Fibroblast of the aortic adventitia (primary cell): Measurements from ENCODE around the gene CX3CL1. TPM values are rescaled to one million over a fixed set of nuclear protein-coding genes. Genes with fewer than 3 reads are reported as not detected.

Source experiments
- DNase-seq: peaks from one replicate; pipeline ENCODE4 v3.0.0-alpha.2; 2010; ENCODE audit warnings: low read depth
- H3K4me3 ChIP-seq: 2 replicates; pipeline ENCODE4 v1.5.1; 2011; ENCODE audit warnings: low read depth, mild to moderate bottlenecking, control low read depth, low read length, moderate library complexity
- CTCF ChIP-seq: IDR thresholded peaks from 2 replicates; pipeline ENCODE4 v1.5.1; 2011; ENCODE audit warnings: mild to moderate bottlenecking, low read length, control low read depth, inconsistent platforms; ENCODE audit not compliant: insufficient read depth
- total RNA-seq: library from RNA; depleted of rRNA; stranded (reverse); fragments of >200 nt; gene quantifications from 2 replicates; pipeline ENCODE4 v1.2.3, GENCODE V29; 2012; ENCODE audit warnings: low replicate concordance

CX3CL1 gene
- total RNA-seq, 1 donor = 0.18 TPM

GRCh38 chr16:57407521-57408353 lies 35.4 kb downstream of the CX3CL1 start:
- no peak overlapping the region for H3K4me3 ChIP-seq
- no peak for DNase-seq
- no peak for TF ChIP-seq CTCF

GRCh38 chr16:57409065-57409464 lies 36.8 kb downstream of the CX3CL1 start:
- no peak for TF ChIP-seq CTCF
- no peak for DNase-seq
- no peak overlapping the region for H3K4me3 ChIP-seq

GRCh38 chr16:57409870-57410587 lies 37.7 kb downstream of the CX3CL1 start:
- DNase-seq = no peak
- TF ChIP-seq CTCF = no peak
- no peak overlapping the region for H3K4me3 ChIP-seq

GRCh38 chr16:57411362-57411976 lies 39.2 kb downstream of the CX3CL1 start:
- no peak for DNase-seq
- no peak for TF ChIP-seq CTCF
- no peak overlapping the region for H3K4me3 ChIP-seq

GRCh38 chr16:57412584-57412983 lies 40.3 kb downstream of the CX3CL1 start:
- TF ChIP-seq CTCF = no peak
- H3K4me3 ChIP-seq = no peak overlapping the region
- no peak for DNase-seq

GRCh38 chr16:57413301-57413730 lies 41.0 kb downstream of the CX3CL1 start:
- no peak for TF ChIP-seq CTCF
- DNase-seq = no peak
- H3K4me3 ChIP-seq = no peak overlapping the region
